NB4 (cell line): ENCODE measurements around the gene ZFHX3.

Experiments used
- CTCF ChIP-seq: IDR thresholded peaks from one replicate; pipeline ENCODE4 v1.5.1; 2012; ENCODE audit warnings: low read depth, low read length
- POLR2A ChIP-seq: IDR thresholded peaks from 2 replicates; pipeline ENCODE4 v1.6.1; 2011; ENCODE audit warnings: mild to moderate bottlenecking; ENCODE audit not compliant: insufficient read length; ENCODE audit errors: extremely low read depth

GRCh38 chr16:73031155-73031866 is 16.6 kb downstream of the ZFHX3 start:
- TF ChIP-seq CTCF = no peak
- TF ChIP-seq POLR2A = no peak
